ENCODE data around the gene INPP5A.
"Not testable (repeated sequence)": the region's sequence is repeated elsewhere in the genome, so short reads cannot be mapped to it uniquely, and the experiment has no call there.

Gene INPP5A

GRCh38 chr10:132764108-132764507, 226.5 kb downstream of the INPP5A start:
- no peaks in the 10 kb centered on the region for H3K4me1 ChIP-seq (ENCODE audit: control insufficient read depth, insufficient read depth, low read length)
- H3K27ac ChIP-seq (ENCODE audit: low read depth, low read length), result no peak overlapping the region
- H3K9ac ChIP-seq (ENCODE audit: low read length), result no peak overlapping the region
- no peak overlapping the region for H3K4me3 ChIP-seq (ENCODE audit: low read length)
- no peaks in the 10 kb centered on the region for H3K27me3 ChIP-seq (ENCODE audit: control insufficient read depth, insufficient read depth, low read length)
- peaks cover 7% of the 10 kb centered on the region for H3K36me3 ChIP-seq (ENCODE audit: control insufficient read depth, insufficient read depth, low read length)

GRCh38 chr10:132765435-132765834, 227.8 kb downstream of the INPP5A start:
- Histone ChIP-seq H3K4me1 (ENCODE audit: control insufficient read depth, insufficient read depth, low read length) (no peaks in the 10 kb centered on the region), H3K4me3 (ENCODE audit: low read length) (no peak overlapping the region), H3K9ac (ENCODE audit: low read length) (no peak overlapping the region), H3K27ac (ENCODE audit: low read depth, low read length) (no peak overlapping the region), H3K36me3 (ENCODE audit: control insufficient read depth, insufficient read depth, low read length) (peaks cover 7% of the 10 kb centered on the region), H3K27me3 (ENCODE audit: control insufficient read depth, insufficient read depth, low read length) (no peaks in the 10 kb centered on the region)

GRCh38 chr10:132766291-132766690, 228.7 kb downstream of the INPP5A start:
- no peaks in the 10 kb centered on the region for H3K4me1 ChIP-seq (ENCODE audit: control insufficient read depth, insufficient read depth, low read length)
- H3K9ac ChIP-seq (ENCODE audit: low read length), result no peak overlapping the region
- no peaks in the 10 kb centered on the region for H3K27me3 ChIP-seq (ENCODE audit: control insufficient read depth, insufficient read depth, low read length)
- peaks cover 8% of the 10 kb centered on the region for H3K36me3 ChIP-seq (ENCODE audit: control insufficient read depth, insufficient read depth, low read length)
- no peak overlapping the region for H3K4me3 ChIP-seq (ENCODE audit: low read length)
- no peak overlapping the region for H3K27ac ChIP-seq (ENCODE audit: low read depth, low read length)

DNA sequence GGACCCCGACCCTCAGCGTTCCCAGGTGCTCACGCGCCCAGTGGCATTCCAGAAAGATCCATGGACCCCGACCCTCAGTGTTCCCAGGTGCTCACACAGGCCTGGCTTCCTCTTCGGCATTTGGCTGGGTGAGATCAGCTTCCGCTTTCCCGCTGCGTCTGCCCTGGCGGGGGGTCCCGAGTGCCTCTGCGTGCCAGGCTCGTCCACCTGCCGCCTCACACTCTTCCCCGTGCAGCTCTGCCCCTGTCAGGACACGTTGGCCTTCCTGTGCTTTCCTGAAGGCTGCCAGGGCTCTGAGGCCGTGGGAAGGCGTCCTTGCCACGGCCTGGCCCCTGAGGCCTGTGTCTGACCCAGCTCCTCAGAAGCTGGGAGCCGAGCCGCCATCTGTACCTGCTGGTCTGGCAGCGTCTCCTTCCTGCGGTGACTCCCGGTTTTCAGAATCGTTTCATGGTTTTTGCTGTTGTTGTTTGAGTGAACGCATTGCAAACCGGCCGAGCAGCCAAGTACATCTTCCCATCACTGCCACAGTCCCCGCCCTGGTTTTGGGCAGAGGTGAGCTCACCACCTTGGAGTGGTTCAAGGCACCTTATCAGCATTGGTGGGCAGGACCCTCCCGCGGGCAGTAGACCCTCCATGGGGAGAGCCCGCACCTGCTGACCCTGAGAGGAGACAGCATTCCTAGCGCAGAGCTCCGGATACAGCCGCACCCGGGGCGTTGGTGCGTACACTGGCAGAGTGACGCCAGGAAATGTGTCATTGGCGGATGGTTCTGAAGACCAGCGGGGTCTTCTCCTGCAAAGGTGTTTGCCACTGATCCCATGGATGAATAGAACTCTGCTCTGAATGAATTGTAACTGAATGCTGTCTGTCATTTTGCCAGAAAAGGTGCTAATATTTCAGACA, 231.0 kb downstream of the INPP5A start:
- Histone ChIP-seq H3K4me1 (ENCODE audit: control insufficient read depth, insufficient read depth, low read length) (no peaks in the 10 kb centered on the region), H3K4me3 (ENCODE audit: low read length) (no peak overlapping the region), H3K27me3 (ENCODE audit: control insufficient read depth, insufficient read depth, low read length) (no peaks in the 10 kb centered on the region), H3K27ac (ENCODE audit: low read depth, low read length) (no peak overlapping the region), H3K36me3 (ENCODE audit: control insufficient read depth, insufficient read depth, low read length) (peaks cover 2% of the 10 kb centered on the region), H3K9ac (ENCODE audit: low read length) (no peak overlapping the region)

DNA sequence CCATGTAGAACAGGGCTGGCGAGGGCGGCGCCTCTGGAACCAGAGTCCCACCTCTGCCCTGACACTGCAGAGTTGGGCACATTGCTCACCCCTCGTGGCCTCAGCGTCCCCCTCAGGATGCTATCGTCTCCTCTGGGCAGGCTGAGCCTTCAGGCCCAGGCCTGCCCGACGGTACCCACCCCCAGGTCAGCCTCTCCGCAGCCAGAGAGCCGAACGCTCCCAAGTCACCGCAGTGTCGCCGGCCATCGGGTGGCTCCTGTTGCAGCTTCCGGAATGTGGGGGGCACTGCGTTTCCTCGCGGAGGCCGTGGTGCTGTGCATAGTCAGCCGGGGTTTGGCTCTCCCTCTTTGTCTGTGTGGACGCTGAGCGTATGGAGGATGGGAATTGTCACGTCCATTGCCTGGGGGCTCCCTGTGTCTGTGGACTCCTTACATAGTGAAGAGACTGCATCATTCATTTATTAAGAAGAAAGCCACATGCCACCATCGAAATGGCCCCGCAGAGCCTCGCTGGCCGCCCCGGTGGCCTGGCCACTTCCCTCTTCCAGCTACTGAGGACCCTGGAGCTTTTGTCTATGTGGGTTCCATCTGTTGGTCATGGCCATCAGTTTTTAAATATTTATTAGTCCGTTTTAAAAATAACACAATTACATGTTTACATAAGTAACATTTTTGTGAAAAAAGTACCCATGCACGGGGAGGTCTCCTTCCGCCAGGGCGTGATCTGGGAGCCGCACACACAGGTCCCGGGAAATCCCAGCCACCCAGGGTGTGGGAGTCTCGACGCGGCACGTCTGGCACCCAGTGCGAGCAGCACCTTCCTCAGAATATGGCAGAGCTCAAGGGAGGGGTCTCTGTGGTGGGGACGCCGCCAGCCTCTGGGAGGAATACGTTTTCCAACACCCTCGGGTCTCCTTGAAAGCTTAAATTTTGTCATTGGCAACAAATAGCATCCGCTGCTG, 232.8 kb downstream of the INPP5A start:
- Histone ChIP-seq H3K27ac (ENCODE audit: low read depth, low read length) (no peak overlapping the region), H3K4me1 (ENCODE audit: control insufficient read depth, insufficient read depth, low read length) (no peaks in the 10 kb centered on the region), H3K36me3 (ENCODE audit: control insufficient read depth, insufficient read depth, low read length) (peaks cover 2% of the 10 kb centered on the region), H3K9ac (ENCODE audit: low read length) (no peak overlapping the region), H3K27me3 (ENCODE audit: control insufficient read depth, insufficient read depth, low read length) (no peaks in the 10 kb centered on the region), H3K4me3 (ENCODE audit: low read length) (no peak overlapping the region)

GRCh38 chr10:132772816-132773215, 235.2 kb downstream of the INPP5A start:
- H3K36me3 ChIP-seq (ENCODE audit: control insufficient read depth, insufficient read depth, low read length); H3K4me1 ChIP-seq (ENCODE audit: control insufficient read depth, insufficient read depth, low read length); H3K9ac ChIP-seq (ENCODE audit: low read length); H3K4me3 ChIP-seq (ENCODE audit: low read length); H3K27me3 ChIP-seq (ENCODE audit: control insufficient read depth, insufficient read depth, low read length); H3K27ac ChIP-seq (ENCODE audit: low read depth, low read length): not testable (repeated sequence)

DNA sequence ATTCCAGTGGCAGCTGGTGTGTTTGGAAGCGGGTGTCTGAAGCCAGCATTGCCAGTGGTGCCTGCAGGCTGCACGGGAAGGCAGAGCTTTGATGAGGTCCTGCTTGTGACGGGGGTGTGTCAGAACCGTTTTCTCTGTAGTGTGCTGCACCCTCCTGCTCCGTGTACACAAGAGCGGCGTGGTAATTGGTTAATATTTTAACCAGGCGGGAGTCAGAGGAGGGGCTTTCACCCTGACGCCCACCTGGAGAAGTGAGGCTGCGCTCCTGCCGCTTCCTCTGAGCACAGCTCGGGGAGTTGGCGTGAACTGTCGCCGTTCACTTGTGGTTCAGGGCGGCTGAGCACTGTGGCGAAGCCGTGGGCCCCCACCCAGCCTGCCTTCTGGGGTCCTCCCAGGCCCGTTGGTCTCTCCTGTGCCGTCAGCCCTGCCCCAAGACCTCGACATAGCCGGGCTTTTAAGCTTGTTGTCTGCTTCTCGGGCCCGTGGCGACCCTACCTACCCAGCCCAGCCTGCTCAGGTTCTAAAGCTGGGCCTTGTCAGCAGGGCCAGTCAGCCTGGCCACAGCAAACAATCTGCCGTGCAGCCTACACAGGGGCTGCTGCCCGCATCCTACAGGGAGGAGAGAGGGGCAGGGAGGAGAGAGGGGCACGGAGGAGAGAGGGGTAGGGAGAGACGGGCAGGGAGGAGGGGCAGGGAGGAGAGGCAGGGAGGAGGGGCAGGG, 236.8 kb downstream of the INPP5A start:
- H3K27me3 ChIP-seq (ENCODE audit: control insufficient read depth, insufficient read depth, low read length), result no peaks in the 10 kb centered on the region
- no peaks in the 10 kb centered on the region for H3K4me1 ChIP-seq (ENCODE audit: control insufficient read depth, insufficient read depth, low read length)
- H3K9ac ChIP-seq (ENCODE audit: low read length), result no peak overlapping the region
- no peak overlapping the region for H3K27ac ChIP-seq (ENCODE audit: low read depth, low read length)
- no peak overlapping the region for H3K4me3 ChIP-seq (ENCODE audit: low read length)
- H3K36me3 ChIP-seq (ENCODE audit: control insufficient read depth, insufficient read depth, low read length), result peaks cover 8% of the 10 kb centered on the region

GRCh38 chr10:132774902-132775863, 237.6 kb downstream of the INPP5A start:
- H3K4me1 ChIP-seq (ENCODE audit: control insufficient read depth, insufficient read depth, low read length), result no peaks in the 10 kb centered on the region
- no peak overlapping the region for H3K4me3 ChIP-seq (ENCODE audit: low read length)
- no peak overlapping the region for H3K9ac ChIP-seq (ENCODE audit: low read length)
- H3K27ac ChIP-seq (ENCODE audit: low read depth, low read length), result no peak overlapping the region
- no peaks in the 10 kb centered on the region for H3K27me3 ChIP-seq (ENCODE audit: control insufficient read depth, insufficient read depth, low read length)
- peaks cover 8% of the 10 kb centered on the region for H3K36me3 ChIP-seq (ENCODE audit: control insufficient read depth, insufficient read depth, low read length)

DNA sequence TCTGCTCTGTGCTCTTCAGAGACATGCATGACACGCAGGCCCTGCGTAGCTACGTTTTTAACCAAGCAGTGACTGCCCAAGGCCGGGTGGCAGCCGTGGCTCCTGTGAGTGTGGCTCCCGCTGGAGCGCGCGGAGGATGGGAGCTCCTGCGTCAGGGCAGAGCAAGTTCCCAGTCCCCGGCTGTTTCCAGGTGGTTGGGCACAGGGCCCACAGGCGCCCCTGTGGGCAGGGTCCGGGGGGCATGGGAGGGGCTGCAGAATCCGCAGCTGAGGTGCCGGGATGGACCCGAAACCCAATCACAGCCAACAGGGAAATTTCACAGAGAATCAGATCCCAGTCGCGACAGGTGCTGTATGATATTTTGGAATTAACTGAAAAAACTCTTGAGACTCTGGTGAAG, 238.6 kb downstream of the INPP5A start:
- H3K36me3 ChIP-seq (ENCODE audit: control insufficient read depth, insufficient read depth, low read length), result peaks cover 7% of the 10 kb centered on the region
- H3K9ac ChIP-seq (ENCODE audit: low read length), result no peak overlapping the region
- no peaks in the 10 kb centered on the region for H3K4me1 ChIP-seq (ENCODE audit: control insufficient read depth, insufficient read depth, low read length)
- H3K4me3 ChIP-seq (ENCODE audit: low read length), result no peak overlapping the region
- no peak overlapping the region for H3K27ac ChIP-seq (ENCODE audit: low read depth, low read length)
- no peaks in the 10 kb centered on the region for H3K27me3 ChIP-seq (ENCODE audit: control insufficient read depth, insufficient read depth, low read length)

GRCh38 chr10:132776821-132777220, 239.2 kb downstream of the INPP5A start:
- Histone ChIP-seq H3K9ac (ENCODE audit: low read length) (no peak overlapping the region), H3K4me3 (ENCODE audit: low read length) (no peak overlapping the region), H3K27me3 (ENCODE audit: control insufficient read depth, insufficient read depth, low read length) (no peaks in the 10 kb centered on the region), H3K36me3 (ENCODE audit: control insufficient read depth, insufficient read depth, low read length) (peaks cover 13% of the 10 kb centered on the region), H3K4me1 (ENCODE audit: control insufficient read depth, insufficient read depth, low read length) (no peaks in the 10 kb centered on the region), H3K27ac (ENCODE audit: low read depth, low read length) (no peak overlapping the region)

DNA sequence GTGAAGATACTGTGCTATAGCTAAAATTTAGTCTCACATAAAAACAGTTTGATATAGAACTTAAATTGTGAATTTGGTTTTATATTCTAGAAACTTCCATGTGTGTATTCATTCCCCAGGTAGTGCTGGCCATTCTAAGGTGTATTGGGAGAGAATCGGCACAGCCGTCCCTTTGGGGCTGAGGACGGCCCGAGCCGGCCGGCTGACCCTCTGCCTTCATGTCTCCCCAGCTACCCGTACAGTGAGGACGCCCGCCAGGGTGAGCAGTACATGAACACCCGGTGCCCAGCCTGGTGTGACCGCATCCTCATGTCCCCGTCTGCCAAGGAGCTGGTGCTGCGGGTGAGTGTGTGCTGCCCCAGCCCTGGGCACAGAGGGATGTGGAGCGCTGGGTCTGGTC, 239.9 kb downstream of the INPP5A start:
- peaks cover 17% of the 10 kb centered on the region for H3K36me3 ChIP-seq (ENCODE audit: control insufficient read depth, insufficient read depth, low read length)
- H3K4me1 ChIP-seq (ENCODE audit: control insufficient read depth, insufficient read depth, low read length), result no peaks in the 10 kb centered on the region
- no peaks in the 10 kb centered on the region for H3K27me3 ChIP-seq (ENCODE audit: control insufficient read depth, insufficient read depth, low read length)

More for the DNA sequence above, 239.9 kb downstream of the INPP5A start:
- H3K27ac ChIP-seq (ENCODE audit: low read depth, low read length), result no peak overlapping the region
- no peak overlapping the region for H3K4me3 ChIP-seq (ENCODE audit: low read length)
- no peak overlapping the region for H3K9ac ChIP-seq (ENCODE audit: low read length)

All from rectal smooth muscle tissue (tissue), 1 donor.